HUES64 (cell line): ENCODE measurements around the gene NDUFA11.

ENCODE experiments used
- H3K27ac ChIP-seq: 2 replicates; pipeline ENCODE4 v1.7.0; 2013; ENCODE audit warnings: low read depth, low read length, inconsistent platforms
- H3K27me3 ChIP-seq: 2 replicates; pipeline ENCODE4 v1.6.1; 2013; ENCODE audit warnings: mild to moderate bottlenecking, low read length; ENCODE audit not compliant: insufficient read depth
- H3K36me3 ChIP-seq: 2 replicates; pipeline ENCODE4 v1.6.1; 2013; ENCODE audit warnings: mild to moderate bottlenecking, low read length; ENCODE audit not compliant: insufficient read depth
- H3K4me1 ChIP-seq: 2 replicates; pipeline ENCODE4 v1.6.1; 2013; ENCODE audit warnings: mild to moderate bottlenecking, low read length, moderate library complexity; ENCODE audit not compliant: insufficient read depth
- H3K4me3 ChIP-seq: 2 replicates; pipeline ENCODE4 v1.5.1; 2013; ENCODE audit warnings: mild to moderate bottlenecking, low read length, moderate library complexity
- H3K9ac ChIP-seq: 2 replicates; pipeline ENCODE4 v1.6.1; 2013; ENCODE audit warnings: mild to moderate bottlenecking, low read depth, low read length
- H3K9me3 ChIP-seq: 2 replicates; pipeline ENCODE4 v1.6.1; 2013; ENCODE audit warnings: low read depth, low read length; ENCODE audit not compliant: insufficient read depth
- WGBS: fragments of 150-250, 120-280 bp; methylation state at CpG from one replicate; pipeline ENCODE4 v1.1.7; 2013; ENCODE audit warnings: missing lambda C conversion rate; 5-methylcytosine and 5-hydroxymethylcytosine counted together

The NDUFA11 gene

GRCh38 chr19:5931251-5931650, 27.7 kb upstream of the NDUFA11 start:
- whole genome bisulfite sequencing = 98% methylated on average over 11 of the region's 11 CpGs

GRCh38 chr19:5929625-5930024, 26.0 kb upstream of the NDUFA11 start:
- H3K27me3 ChIP-seq = no peaks in the 10 kb centered on the region
- no peak overlapping the region for H3K4me3 ChIP-seq
- no peak overlapping the region for H3K9ac ChIP-seq
- 91% methylated on average over 14 of the region's 14 CpGs for WGBS
- H3K9me3 ChIP-seq = no peaks in the 10 kb centered on the region
- no peak overlapping the region for H3K27ac ChIP-seq
- peaks cover 86% of the 10 kb centered on the region for H3K36me3 ChIP-seq
- H3K4me1 ChIP-seq = no peaks in the 10 kb centered on the region

More at GRCh38 chr19:5931251-5931650, 27.7 kb upstream of the NDUFA11 start:
- H3K9me3 ChIP-seq = no peaks in the 10 kb centered on the region
- no peaks in the 10 kb centered on the region for H3K27me3 ChIP-seq
- H3K4me3 ChIP-seq = no peak overlapping the region
- H3K4me1 ChIP-seq = no peaks in the 10 kb centered on the region
- no peak overlapping the region for H3K27ac ChIP-seq
- no peak overlapping the region for H3K9ac ChIP-seq
- H3K36me3 ChIP-seq = peaks cover 80% of the 10 kb centered on the region

- Histone ChIP-seq H3K36me3 (peaks cover 91% of the 10 kb centered on the region), H3K27ac (no peak overlapping the region), H3K9ac (no peak overlapping the region), H3K4me1 (no peaks in the 10 kb centered on the region), H3K27me3 (no peaks in the 10 kb centered on the region), H3K4me3 (no peak overlapping the region), H3K9me3 (no peaks in the 10 kb centered on the region)
- 92% methylated on average over 13 of the region's 13 CpGs for WGBS
Observed at GRCh38 chr19:5929179-5929578, 25.6 kb upstream of the NDUFA11 start.

- no peaks in the 10 kb centered on the region for H3K9me3 ChIP-seq
- peaks cover 90% of the 10 kb centered on the region for H3K36me3 ChIP-seq
- no peaks in the 10 kb centered on the region for H3K27me3 ChIP-seq
- H3K9ac ChIP-seq = no peak overlapping the region
- H3K4me1 ChIP-seq = no peaks in the 10 kb centered on the region
- H3K4me3 ChIP-seq = no peak overlapping the region
- H3K27ac ChIP-seq = no peak overlapping the region
- 93% methylated on average over 8 of the region's 8 CpGs for WGBS
Observed at GRCh38 chr19:5927441-5927821, 23.8 kb upstream of the NDUFA11 start.

GRCh38 chr19:5926641-5927440, 23.3 kb upstream of the NDUFA11 start:
- Histone ChIP-seq H3K27me3 (no peaks in the 10 kb centered on the region), H3K9ac (no peak overlapping the region), H3K27ac (no peak overlapping the region), H3K9me3 (no peaks in the 10 kb centered on the region), H3K36me3 (peaks cover 90% of the 10 kb centered on the region), H3K4me1 (no peaks in the 10 kb centered on the region), H3K4me3 (no peak overlapping the region)
- 96% methylated on average over 14 of the region's 14 CpGs for WGBS

GRCh38 chr19:5925830-5926427, 22.3 kb upstream of the NDUFA11 start:
- H3K4me1 ChIP-seq = no peaks in the 10 kb centered on the region
- no peaks in the 10 kb centered on the region for H3K9me3 ChIP-seq
- H3K36me3 ChIP-seq = peaks cover 95% of the 10 kb centered on the region
- H3K4me3 ChIP-seq = no peak overlapping the region
- no peak overlapping the region for H3K27ac ChIP-seq
- no peak overlapping the region for H3K9ac ChIP-seq
- H3K27me3 ChIP-seq = no peaks in the 10 kb centered on the region
- WGBS = 97% methylated on average over 18 of the region's 18 CpGs

GRCh38 chr19:5923356-5923755, 19.8 kb upstream of the NDUFA11 start:
- Histone ChIP-seq H3K4me3 (no peak overlapping the region), H3K27me3 (no peaks in the 10 kb centered on the region), H3K4me1 (no peaks in the 10 kb centered on the region), H3K9ac (no peak overlapping the region), H3K9me3 (no peaks in the 10 kb centered on the region), H3K36me3 (peaks cover 90% of the 10 kb centered on the region), H3K27ac (no peak overlapping the region)
- 95% methylated on average over 16 of the region's 16 CpGs for WGBS

- H3K9ac ChIP-seq = no peak overlapping the region
- H3K27ac ChIP-seq = no peak overlapping the region
- H3K4me3 ChIP-seq = no peak overlapping the region
- peaks cover 87% of the 10 kb centered on the region for H3K36me3 ChIP-seq
- no peaks in the 10 kb centered on the region for H3K27me3 ChIP-seq
- no peaks in the 10 kb centered on the region for H3K4me1 ChIP-seq
- no peaks in the 10 kb centered on the region for H3K9me3 ChIP-seq
- WGBS = 96% methylated on average over 10 of the region's 12 CpGs
Observed at GRCh38 chr19:5922161-5922545, 18.6 kb upstream of the NDUFA11 start.

GRCh38 chr19:5921516-5922160, 18.0 kb upstream of the NDUFA11 start:
- no peak overlapping the region for H3K9ac ChIP-seq
- 96% methylated on average over 21 of the region's 21 CpGs for WGBS
- no peak overlapping the region for H3K4me3 ChIP-seq
- H3K36me3 ChIP-seq = peaks cover 86% of the 10 kb centered on the region
- no peaks in the 10 kb centered on the region for H3K27me3 ChIP-seq
- no peaks in the 10 kb centered on the region for H3K9me3 ChIP-seq
- no peaks in the 10 kb centered on the region for H3K4me1 ChIP-seq
- no peak overlapping the region for H3K27ac ChIP-seq

- H3K4me3 ChIP-seq = no peak overlapping the region
- no peak overlapping the region for H3K9ac ChIP-seq
- H3K27me3 ChIP-seq = no peaks in the 10 kb centered on the region
- peaks cover 71% of the 10 kb centered on the region for H3K36me3 ChIP-seq
- no peaks in the 10 kb centered on the region for H3K9me3 ChIP-seq
- 96% methylated on average over 20 of the region's 20 CpGs for WGBS
- H3K4me1 ChIP-seq = no peaks in the 10 kb centered on the region
- H3K27ac ChIP-seq = no peak overlapping the region
Observed at GRCh38 chr19:5918463-5919079, 15.0 kb upstream of the NDUFA11 start.
